Upper lobe of left lung (tissue), 6 donors: ENCODE results near the gene DRAM2. TPM values are rescaled to one million over a fixed set of nuclear protein-coding genes. Genes with fewer than 3 reads are reported as not detected.

ENCODE experiments used
- small RNA-seq, 4 donors: library from RNA; depleted of rRNA; stranded (forward); fragments of <200 nt; gene quantifications; one replicate each; pipeline ENCODE3, GENCODE V24; 2016
- total RNA-seq, 6 donors: library from RNA; depleted of rRNA in 4 of 6; stranded (reverse); fragments of >200 nt in 4 of 6; gene quantifications; one replicate each; pipeline versions ENCODE4 v1.1.0 to v1.2.1, GENCODE V29; 2016 to 2021
- donor health status: DM: no; HTN: no; CAD: no; lungs with moderate emphysema.
- donor health status: DM: no; HTN: yes; CAD: no; lungs with severe emphysema.

DRAM2 gene
- total RNA-seq, 6 donors from 2014 or later: 16.1 to 56.9 (median 40.3) TPM

Small RNAs within 50 kb of the gene (small RNA-seq; reads per million reads assigned to genes)
- gene AL355816.1: 0 reads per million in 4 donors

Other genes with a start within 250 kb of the DRAM2 start
- gene LRIF1, start 176.2 kb downstream of the DRAM2 start, total RNA-seq: 10 to 100 TPM in 2 of 6 donors, 1 to 10 TPM in 4; 2.6 to 15.3 (median 7.2) TPM
- 10 to 100 TPM; 27.2 to 71.7 (median 35.3) TPM for gene CEPT1, start 130 bp upstream of the DRAM2 start, total RNA-seq
- 100 to 1,000 TPM in 1 of 6 donors, 10 to 100 TPM in 5; 44.4 to 154 (median 64.8) TPM for gene DENND2D, start 60.6 kb upstream of the DRAM2 start, total RNA-seq
- gene CHI3L2, start 87.6 kb upstream of the DRAM2 start, total RNA-seq: 100 to 1,000 TPM in 1 of 6 donors, 10 to 100 TPM in 4, 1 to 10 TPM in 1; 2.1 to 115 (median 21.3) TPM
- 100 to 1,000 TPM in 1 of 6 donors, 10 to 100 TPM in 2, 1 to 10 TPM in 2, not detected in 1; 1.1 to 207 (median 18.9) TPM for gene CHIA, start 150.8 kb upstream of the DRAM2 start, total RNA-seq